ENCODE measurements around the gene TMEM52B. TPM values are rescaled to one million over a fixed set of nuclear protein-coding genes. Genes with fewer than 3 reads are reported as not detected.

TMEM52B gene
- total and polyA plus RNA-seq, 7 experiments from 2014 or later, result 0.47 TPM; not detected in 6

DNA sequence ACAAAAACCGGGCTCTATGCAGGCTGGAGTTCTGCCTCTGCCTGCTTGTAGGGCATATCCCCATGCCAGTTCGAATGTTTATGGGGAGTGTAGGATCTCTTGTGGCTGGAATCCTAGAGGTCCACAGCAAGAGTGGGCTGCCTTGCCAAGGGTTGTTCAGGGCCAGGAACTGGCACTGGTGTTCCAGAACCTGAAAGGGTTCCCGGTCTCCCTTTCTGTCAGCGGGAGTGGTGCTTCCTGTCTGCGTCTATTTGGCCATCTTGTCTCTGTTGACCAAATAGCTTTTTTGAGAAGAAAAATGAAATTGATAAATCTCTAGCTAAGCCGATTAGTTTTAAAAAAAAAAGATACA, 24.7 kb upstream of the TMEM52B start:
- peaks cover 6 to 7% of the 10 kb centered on the region in 2 donors for H3K4me1 ChIP-seq (ENCODE audit: control insufficient read depth in 2 of 2, insufficient read depth in 2 of 2, low read length in 2 of 2)
- Mint-ChIP-seq H3K36me3 (no peaks in the 10 kb centered on the region), H3K27me3 (peaks cover 0 to 69% (median 0%) of the 10 kb centered on the region in 5 donors), H3K9me3 (no peaks in the 10 kb centered on the region), H3K4me1 (peaks cover 5 to 14% (median 11%) of the 10 kb centered on the region in 7 donors), H3K4me3 (peak overlapping the region; percentile 89 to 96 (median 93)), H3K27ac (peak overlapping the region in 3 of 9 donors; percentile 20 to 85 (median 72))
- CTCF ChIA-PET, result interaction anchor here (1.2 to 4.8 kb wide), 3 partner anchors 22 to 42 kb away, joined by 3 to 39 read pairs (median 4); no protein-coding TSS in a partner anchor
- POLR2A ChIA-PET, result no interaction called here
- peaks cover 0 to 3% of the 10 kb centered on the region in 2 donors for H3K27me3 ChIP-seq (ENCODE audit: control insufficient read depth in 2 of 2, insufficient read depth in 2 of 2, low read length in 2 of 2)
- intact Hi-C loops (cut with micrococcal nuclease), result loop anchor here in 1 of 2 donors (5.0 kb wide), 1 partner anchor 408 kb away; no protein-coding TSS in a partner anchor
- peaks cover 0 to 5% (median 0%) of the 10 kb centered on the region in 3 experiments for H3K36me3 ChIP-seq (ENCODE audit: control insufficient read depth in 2 of 3, insufficient read depth in 3 of 3, low read length in 3 of 3)
- no peaks in the 10 kb centered on the region for H3K9me3 ChIP-seq (ENCODE audit: control insufficient read depth in 2 of 3, low read length in 3 of 3)
- ATAC-seq, result no peak
- H3K4me3 ChIP-seq (ENCODE audit: low read length), result peak overlapping the region; percentile 83
- H3K27ac ChIP-seq (ENCODE audit: low read depth, low read length), result no peak overlapping the region
- peak in 1 of 9 donors; percentile 5 for DNase-seq

GRCh38 chr12:10155966-10156365, 22.9 kb upstream of the TMEM52B start:
- ChIA-PET POLR2A (no interaction called here), CTCF (no interaction called here)
- H3K9me3 Mint-ChIP-seq, result no peaks in the 10 kb centered on the region
- no peaks in the 10 kb centered on the region for H3K9me3 ChIP-seq (ENCODE audit: control insufficient read depth in 2 of 3, low read length in 3 of 3)
- no peaks in the 10 kb centered on the region for H3K36me3 Mint-ChIP-seq
- no peak overlapping the region for H3K27ac ChIP-seq (ENCODE audit: low read depth, low read length)
- DNase-seq (no peak), ATAC-seq (no peak)
- H3K27me3 ChIP-seq (ENCODE audit: control insufficient read depth in 2 of 2, insufficient read depth in 2 of 2, low read length in 2 of 2), result peaks cover 0 to 3% of the 10 kb centered on the region in 2 donors
- peaks cover 5 to 13% (median 11%) of the 10 kb centered on the region in 7 donors for H3K4me1 Mint-ChIP-seq
- no peak overlapping the region for H3K27ac Mint-ChIP-seq
- no peak overlapping the region for H3K4me3 Mint-ChIP-seq
- H3K4me1 ChIP-seq (ENCODE audit: control insufficient read depth in 2 of 2, insufficient read depth in 2 of 2, low read length in 2 of 2), result peaks cover 6 to 7% of the 10 kb centered on the region in 2 donors
- intact Hi-C loops (cut with micrococcal nuclease), result no loop called here
- H3K4me3 ChIP-seq (ENCODE audit: low read length), result no peak overlapping the region
- H3K36me3 ChIP-seq (ENCODE audit: control insufficient read depth in 2 of 3, insufficient read depth in 3 of 3, low read length in 3 of 3), result peaks cover 0 to 5% (median 0%) of the 10 kb centered on the region in 3 experiments
- H3K27me3 Mint-ChIP-seq, result peaks cover 0 to 71% (median 0%) of the 10 kb centered on the region in 5 donors

- peaks cover 6 to 7% of the 10 kb centered on the region in 2 donors for H3K4me1 ChIP-seq (ENCODE audit: control insufficient read depth in 2 of 2, insufficient read depth in 2 of 2, low read length in 2 of 2)
- intact Hi-C loops (cut with micrococcal nuclease), result no loop called here
- peaks cover 0 to 3% (median 0%) of the 10 kb centered on the region in 3 experiments for H3K36me3 ChIP-seq (ENCODE audit: control insufficient read depth in 2 of 3, insufficient read depth in 3 of 3, low read length in 3 of 3)
- H3K4me3 ChIP-seq (ENCODE audit: low read length), result no peak overlapping the region
- no peak overlapping the region for H3K27ac ChIP-seq (ENCODE audit: low read depth, low read length)
- Mint-ChIP-seq H3K4me1 (peaks cover 0 to 8% (median 6%) of the 10 kb centered on the region in 7 donors), H3K27ac (no peak overlapping the region), H3K4me3 (no peak overlapping the region), H3K27me3 (peaks cover 0 to 69% (median 0%) of the 10 kb centered on the region in 5 donors), H3K9me3 (no peaks in the 10 kb centered on the region), H3K36me3 (no peaks in the 10 kb centered on the region)
- ATAC-seq (no peak), DNase-seq (peak in 1 of 9 donors; percentile 5)
- no peaks in the 10 kb centered on the region for H3K9me3 ChIP-seq (ENCODE audit: control insufficient read depth in 2 of 3, low read length in 3 of 3)
- H3K27me3 ChIP-seq (ENCODE audit: control insufficient read depth in 2 of 2, insufficient read depth in 2 of 2, low read length in 2 of 2), result peaks cover 0 to 3% of the 10 kb centered on the region in 2 donors
- POLR2A ChIA-PET, result no interaction called here
- CTCF ChIA-PET, result no interaction called here
These were observed 20.4 kb upstream of the TMEM52B start for GRCh38 chr12:10158406-10158805.

GRCh38 chr12:10159280-10159679, 19.6 kb upstream of the TMEM52B start:
- H3K27me3 Mint-ChIP-seq, result peaks cover 0 to 61% (median 0%) of the 10 kb centered on the region in 5 donors
- intact Hi-C loops (cut with micrococcal nuclease), result no loop called here
- DNase-seq, result no peak
- H3K4me3 Mint-ChIP-seq, result no peak overlapping the region
- ChIA-PET CTCF (no interaction called here), POLR2A (no interaction called here)
- H3K36me3 ChIP-seq (ENCODE audit: control insufficient read depth in 2 of 3, insufficient read depth in 3 of 3, low read length in 3 of 3), result no peaks in the 10 kb centered on the region
- H3K27ac ChIP-seq (ENCODE audit: low read depth, low read length), result no peak overlapping the region
- peaks cover 0 to 3% (median 0%) of the 10 kb centered on the region in 7 donors for H3K4me1 Mint-ChIP-seq
- H3K9me3 ChIP-seq (ENCODE audit: control insufficient read depth in 2 of 3, low read length in 3 of 3), result no peaks in the 10 kb centered on the region
- no peaks in the 10 kb centered on the region for H3K4me1 ChIP-seq (ENCODE audit: control insufficient read depth in 2 of 2, insufficient read depth in 2 of 2, low read length in 2 of 2)
- ATAC-seq, result no peak
- H3K27ac Mint-ChIP-seq, result no peak overlapping the region
- no peak overlapping the region for H3K4me3 ChIP-seq (ENCODE audit: low read length)
- H3K36me3 Mint-ChIP-seq, result no peaks in the 10 kb centered on the region
- H3K9me3 Mint-ChIP-seq, result no peaks in the 10 kb centered on the region
- no peaks in the 10 kb centered on the region for H3K27me3 ChIP-seq (ENCODE audit: control insufficient read depth in 2 of 2, insufficient read depth in 2 of 2, low read length in 2 of 2)

GRCh38 chr12:10160617-10161385, 18.0 kb upstream of the TMEM52B start:
- Histone ChIP-seq H3K9me3 (ENCODE audit: control insufficient read depth in 2 of 3, low read length in 3 of 3) (no peaks in the 10 kb centered on the region), H3K27ac (ENCODE audit: low read depth, low read length) (no peak overlapping the region), H3K4me3 (ENCODE audit: low read length) (no peak overlapping the region), H3K27me3 (ENCODE audit: control insufficient read depth in 2 of 2, insufficient read depth in 2 of 2, low read length in 2 of 2) (no peaks in the 10 kb centered on the region), H3K36me3 (ENCODE audit: control insufficient read depth in 2 of 3, insufficient read depth in 3 of 3, low read length in 3 of 3) (no peaks in the 10 kb centered on the region), H3K4me1 (ENCODE audit: control insufficient read depth in 2 of 2, insufficient read depth in 2 of 2, low read length in 2 of 2) (no peaks in the 10 kb centered on the region)
- H3K27me3 Mint-ChIP-seq, result peaks cover 0 to 51% (median 0%) of the 10 kb centered on the region in 5 donors
- no peaks in the 10 kb centered on the region for H3K36me3 Mint-ChIP-seq
- CTCF ChIA-PET, result interaction anchor here (0.7 kb wide), 1 partner anchor 33 kb away, joined by 3 read pairs; no protein-coding TSS in a partner anchor
- ATAC-seq (no peak), DNase-seq (no peak)
- peaks cover 0 to 3% (median 0%) of the 10 kb centered on the region in 7 donors for H3K4me1 Mint-ChIP-seq
- H3K27ac Mint-ChIP-seq, result no peak overlapping the region
- no peak overlapping the region for H3K4me3 Mint-ChIP-seq
- POLR2A ChIA-PET, result no interaction called here
- no peaks in the 10 kb centered on the region for H3K9me3 Mint-ChIP-seq
- intact Hi-C loops (cut with micrococcal nuclease), result no loop called here

DNA sequence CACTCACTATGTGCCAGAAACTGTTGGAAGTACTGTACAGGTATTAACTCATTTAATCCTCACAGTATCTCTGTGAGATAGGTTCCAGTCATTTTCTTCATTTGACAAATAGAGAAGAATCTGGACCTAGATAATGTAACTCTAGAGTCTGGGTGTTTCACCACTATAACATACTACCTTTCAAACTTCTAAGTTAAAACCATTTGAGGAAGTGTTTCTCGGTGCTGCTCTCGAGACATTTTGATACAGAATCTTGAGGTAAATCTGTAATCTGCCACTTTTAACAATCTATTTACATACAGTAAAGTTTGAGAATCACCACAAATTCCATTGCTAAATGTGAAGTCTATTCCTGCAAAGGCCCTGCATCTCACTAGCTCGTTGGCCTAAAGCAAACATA, 15.7 kb upstream of the TMEM52B start:
- intact Hi-C loops (cut with micrococcal nuclease), result no loop called here
- Mint-ChIP-seq H3K27me3 (peaks cover 0 to 43% (median 0%) of the 10 kb centered on the region in 5 donors), H3K4me3 (no peak overlapping the region), H3K36me3 (no peaks in the 10 kb centered on the region), H3K27ac (peak overlapping the region in 1 of 9 donors; percentile 36), H3K4me1 (peaks cover 0 to 5% (median 0%) of the 10 kb centered on the region in 7 donors), H3K9me3 (no peaks in the 10 kb centered on the region)
- no peaks in the 10 kb centered on the region for H3K36me3 ChIP-seq (ENCODE audit: control insufficient read depth in 2 of 3, insufficient read depth in 3 of 3, low read length in 3 of 3)
- no peak for ATAC-seq
- no peak for DNase-seq
- H3K27me3 ChIP-seq (ENCODE audit: control insufficient read depth in 2 of 2, insufficient read depth in 2 of 2, low read length in 2 of 2), result no peaks in the 10 kb centered on the region
- ChIA-PET CTCF (no interaction called here), POLR2A (no interaction called here)
- no peaks in the 10 kb centered on the region for H3K9me3 ChIP-seq (ENCODE audit: control insufficient read depth in 2 of 3, low read length in 3 of 3)
- no peak overlapping the region for H3K27ac ChIP-seq (ENCODE audit: low read depth, low read length)
- H3K4me1 ChIP-seq (ENCODE audit: control insufficient read depth in 2 of 2, insufficient read depth in 2 of 2, low read length in 2 of 2), result no peaks in the 10 kb centered on the region
- H3K4me3 ChIP-seq (ENCODE audit: low read length), result no peak overlapping the region

- CTCF ChIA-PET, result no interaction called here
- H3K4me3 ChIP-seq (ENCODE audit: low read length), result no peak overlapping the region
- Mint-ChIP-seq H3K27ac (no peak overlapping the region), H3K27me3 (peaks cover 0 to 31% (median 5%) of the 10 kb centered on the region in 5 donors), H3K4me3 (no peak overlapping the region), H3K36me3 (no peaks in the 10 kb centered on the region), H3K4me1 (peaks cover 0 to 2% (median 0%) of the 10 kb centered on the region in 7 donors), H3K9me3 (no peaks in the 10 kb centered on the region)
- POLR2A ChIA-PET, result no interaction called here
- H3K4me1 ChIP-seq (ENCODE audit: control insufficient read depth in 2 of 2, insufficient read depth in 2 of 2, low read length in 2 of 2), result no peaks in the 10 kb centered on the region
- no peaks in the 10 kb centered on the region for H3K27me3 ChIP-seq (ENCODE audit: control insufficient read depth in 2 of 2, insufficient read depth in 2 of 2, low read length in 2 of 2)
- H3K36me3 ChIP-seq (ENCODE audit: control insufficient read depth in 2 of 3, insufficient read depth in 3 of 3, low read length in 3 of 3), result no peaks in the 10 kb centered on the region
- intact Hi-C loops (cut with micrococcal nuclease), result no loop called here
- ATAC-seq, result no peak
- H3K27ac ChIP-seq (ENCODE audit: low read depth, low read length), result no peak overlapping the region
- no peak for DNase-seq
- H3K9me3 ChIP-seq (ENCODE audit: control insufficient read depth in 2 of 3, low read length in 3 of 3), result no peaks in the 10 kb centered on the region
These were observed 13.4 kb upstream of the TMEM52B start for GRCh38 chr12:10165421-10165820.

All from naive thymus-derived CD4-positive, alpha-beta T cell (primary cell).